ENCODE measurements around the gene RALY.

DNA sequence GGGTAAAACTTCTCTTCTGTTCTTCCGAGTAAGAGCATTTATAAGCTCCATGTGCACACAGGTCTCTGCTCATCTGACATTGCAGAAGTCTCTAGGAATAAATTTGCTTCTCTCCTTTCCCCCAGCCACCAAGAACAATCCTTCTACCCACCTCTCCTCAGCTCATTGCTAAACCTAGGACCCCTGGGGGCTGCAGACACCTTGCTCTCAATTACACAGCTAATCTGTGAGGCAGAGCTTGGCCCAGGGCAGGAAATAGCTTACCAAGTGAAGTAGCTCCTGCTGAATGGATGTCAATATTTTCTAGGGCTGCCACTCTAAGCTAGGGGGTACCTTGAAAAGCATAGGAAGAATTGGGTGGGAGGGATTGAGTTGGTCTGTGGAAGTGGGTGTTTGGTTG is 74.3 kb downstream of the RALY start:
- no peak for TF ChIP-seq CTCF (IDR thresholded peaks at IDR 0.05)
- no peak for TF ChIP-seq POLR2AphosphoS5 (IDR thresholded peaks at IDR 0.05)
- TF ChIP-seq EP300 (IDR thresholded peaks at IDR 0.05), result no peak

Data from suprapubic skin (tissue), 4 donors.